ENCODE data around the gene SLC25A25. TPM values are rescaled to one million over a fixed set of nuclear protein-coding genes. Genes with fewer than 3 reads are reported as not detected.

The SLC25A25 gene
- total RNA-seq, 1 experiment from 2014 or later: 94.8 TPM

Other genes with a start within 250 kb of the SLC25A25 start
- 6.1 and 6.4 TPM in 2 replicates for gene ENG, start 213.6 kb upstream of the SLC25A25 start, total RNA-seq (2014; rRNA removed; shearing (Covaris generic))
- gene AK1, start 190.6 kb upstream of the SLC25A25 start, total RNA-seq (2014; rRNA removed; shearing (Covaris generic)): 85.0 and 101 TPM in 2 replicates
- gene ST6GALNAC6, start 168.6 kb upstream of the SLC25A25 start, total RNA-seq (2014; rRNA removed; shearing (Covaris generic)): 14.5 and 16.6 TPM in 2 replicates
- gene ST6GALNAC4, start 151.2 kb upstream of the SLC25A25 start, total RNA-seq (2014; rRNA removed; shearing (Covaris generic)): 60.1 and 84.2 TPM in 2 replicates
- 1.2 and 3.8 TPM in 2 replicates for gene PIP5KL1, start 137.5 kb upstream of the SLC25A25 start, total RNA-seq (2014; rRNA removed; shearing (Covaris generic))
- 44.3 and 47.0 TPM in 2 replicates for gene DPM2, start 130.4 kb upstream of the SLC25A25 start, total RNA-seq (2014; rRNA removed; shearing (Covaris generic))
- 36.0 and 45.3 TPM in 2 replicates for gene EEIG1, start 87.2 kb upstream of the SLC25A25 start, total RNA-seq (2014; rRNA removed; shearing (Covaris generic))
- 17.3 and 17.9 TPM in 2 replicates for gene NAIF1, start 912 bp upstream of the SLC25A25 start, total RNA-seq (2014; rRNA removed; shearing (Covaris generic))
- 365 and 392 TPM in 2 replicates for gene PTGES2, start 59.5 kb downstream of the SLC25A25 start, total RNA-seq (2014; rRNA removed; shearing (Covaris generic))
- gene LCN2, start 81.2 kb downstream of the SLC25A25 start, total RNA-seq (2014; rRNA removed; shearing (Covaris generic)): 221 and 241 TPM in 2 replicates
- gene BBLN, start 92.0 kb downstream of the SLC25A25 start, total RNA-seq (2014; rRNA removed; shearing (Covaris generic)): 439 and 565 TPM in 2 replicates
- gene CIZ1, start 123.3 kb downstream of the SLC25A25 start, total RNA-seq (2014; rRNA removed; shearing (Covaris generic)): 99.1 and 99.9 TPM in 2 replicates
- 83.8 and 87.7 TPM in 2 replicates for gene DNM1, start 135.1 kb downstream of the SLC25A25 start, total RNA-seq (2014; rRNA removed; shearing (Covaris generic))
- gene GOLGA2, start 207.8 kb downstream of the SLC25A25 start, total RNA-seq (2014; rRNA removed; shearing (Covaris generic)): 59.0 and 63.4 TPM in 2 replicates
- 51.4 and 52.6 TPM in 2 replicates for gene SWI5, start 208.0 kb downstream of the SLC25A25 start, total RNA-seq (2014; rRNA removed; shearing (Covaris generic))